SK-N-SH treated with all-trans-retinoic acid at 6 μM for 48 hours (cell line): Measurements from ENCODE around the gene CHI3L1.

Experiments
- ATAC-seq: fragments of 200-7000 bp; cut with Tn5 transposase; 3 replicates; pipeline ENCODE4 v1.9.1; 2020; ENCODE audit warnings: mild to moderate bottlenecking, moderate library complexity
- BACH2 ChIP-seq: fragments of 250-450 bp; sonication (Bioruptor Pico); IDR thresholded peaks from 2 replicates; pipeline ENCODE4 v1.9.0; 2021; ENCODE audit warnings: mild to moderate bottlenecking, borderline replicate concordance
- CSDC2 ChIP-seq: fragments of 250-450 bp; sonication (Bioruptor Pico); IDR thresholded peaks from 2 replicates; pipeline ENCODE4 v1.5.0; 2020; ENCODE audit warnings: mild to moderate bottlenecking, moderate library complexity
- CSRNP3 ChIP-seq: fragments of 250-450 bp; sonication (Bioruptor Pico); IDR thresholded peaks from 2 replicates; pipeline ENCODE4 v1.5.1; 2021; ENCODE audit warnings: mild to moderate bottlenecking, moderate library complexity
- ESRRG ChIP-seq: fragments of 250-450 bp; sonication (Bioruptor Pico); IDR thresholded peaks from 2 replicates; pipeline ENCODE4 v1.6.1; 2021; ENCODE audit warnings: mild to moderate bottlenecking
- GLIS3 ChIP-seq: fragments of 250-450 bp; sonication (Bioruptor Pico); IDR thresholded peaks from 2 replicates; pipeline ENCODE4 v1.5.0; 2020; ENCODE audit warnings: mild to moderate bottlenecking, moderate library complexity
- ISL1 ChIP-seq: fragments of 250-450 bp; sonication (Bioruptor Pico); IDR thresholded peaks from 2 replicates; pipeline ENCODE4 v2.1.2; 2022; ENCODE audit warnings: mild to moderate bottlenecking, moderate library complexity
- PATZ1 ChIP-seq: fragments of 250-450 bp; sonication (Bioruptor Pico); IDR thresholded peaks from 2 replicates; pipeline ENCODE4 v1.8.0; 2020; ENCODE audit warnings: mild to moderate bottlenecking, moderate library complexity, borderline replicate concordance
- POU6F1 ChIP-seq: fragments of 250-450 bp; sonication (Bioruptor Pico); IDR thresholded peaks from 2 replicates; pipeline ENCODE4 v1.8.0; 2021; ENCODE audit warnings: low read depth, mild to moderate bottlenecking, moderate library complexity, borderline replicate concordance
- PPARA ChIP-seq: fragments of 250-450 bp; sonication (Bioruptor Pico); IDR thresholded peaks from 2 replicates; pipeline ENCODE4 v1.5.0; 2020; ENCODE audit warnings: mild to moderate bottlenecking, borderline replicate concordance
- RARB ChIP-seq: fragments of 250-450 bp; sonication (Bioruptor Pico); IDR thresholded peaks from 2 replicates; pipeline ENCODE4 v1.8.0; 2021; ENCODE audit warnings: mild to moderate bottlenecking, moderate library complexity
- SNAI2 ChIP-seq: fragments of 250-450 bp; sonication (Bioruptor Pico); IDR thresholded peaks from 2 replicates; pipeline ENCODE4 v1.5.0; 2020; ENCODE audit warnings: mild to moderate bottlenecking, moderate library complexity
- TCF4 ChIP-seq: fragments of 250-450 bp; sonication (Bioruptor Pico); IDR thresholded peaks from 2 replicates; pipeline ENCODE4 v1.8.0; 2021; ENCODE audit warnings: mild to moderate bottlenecking, moderate library complexity, borderline replicate concordance
- TOX ChIP-seq: fragments of 250-450 bp; sonication (Bioruptor Pico); IDR thresholded peaks from 2 replicates; pipeline ENCODE4 v1.8.0; 2021; ENCODE audit warnings: mild to moderate bottlenecking, moderate library complexity, borderline replicate concordance
- ZC3H10 ChIP-seq: fragments of 250-450 bp; sonication (Bioruptor Pico); IDR thresholded peaks from 2 replicates; pipeline ENCODE4 v1.5.1; 2021; ENCODE audit warnings: mild to moderate bottlenecking, moderate library complexity
- ZFP3 ChIP-seq: fragments of 250-450 bp; sonication (Bioruptor Pico); IDR thresholded peaks from 2 replicates; pipeline ENCODE4 v1.5.0; 2020; ENCODE audit warnings: mild to moderate bottlenecking, moderate library complexity
- ZFP30 ChIP-seq: fragments of 450-650 bp; formaldehyde crosslinking; IDR thresholded peaks from 2 replicates; pipeline ENCODE4 v1.5.0; 2022; ENCODE audit warnings: mild to moderate bottlenecking, moderate library complexity
- ZNF565 ChIP-seq: fragments of 450-650 bp; formaldehyde crosslinking; conservative IDR thresholded peaks from 2 replicates; pipeline ENCODE4 v1.5.0; 2020; ENCODE audit warnings: low read depth, mild to moderate bottlenecking, moderate library complexity
- ZNF70 ChIP-seq: fragments of 450-650 bp; formaldehyde crosslinking; IDR thresholded peaks from 2 replicates; pipeline ENCODE4 v1.5.0; 2020; ENCODE audit warnings: mild to moderate bottlenecking, moderate library complexity
- ZNF8 ChIP-seq: fragments of 450-650 bp; formaldehyde crosslinking; IDR thresholded peaks from 2 replicates; pipeline ENCODE4 v1.5.0; 2020; ENCODE audit warnings: mild to moderate bottlenecking, moderate library complexity
- TF ChIP-seq, protein P1 (sequence below): fragments of 250-450 bp; sonication (Bioruptor Pico); IDR thresholded peaks from 2 replicates; pipeline ENCODE4 v1.5.0; 2020; ENCODE audit warnings: mild to moderate bottlenecking, moderate library complexity
- TF ChIP-seq, protein P2 (sequence below): fragments of 250-450 bp; sonication (Bioruptor Pico); IDR thresholded peaks from 2 replicates; pipeline ENCODE4 v1.5.1; 2020; ENCODE audit warnings: low read depth, mild to moderate bottlenecking, moderate library complexity

CHI3L1 gene

DNA sequence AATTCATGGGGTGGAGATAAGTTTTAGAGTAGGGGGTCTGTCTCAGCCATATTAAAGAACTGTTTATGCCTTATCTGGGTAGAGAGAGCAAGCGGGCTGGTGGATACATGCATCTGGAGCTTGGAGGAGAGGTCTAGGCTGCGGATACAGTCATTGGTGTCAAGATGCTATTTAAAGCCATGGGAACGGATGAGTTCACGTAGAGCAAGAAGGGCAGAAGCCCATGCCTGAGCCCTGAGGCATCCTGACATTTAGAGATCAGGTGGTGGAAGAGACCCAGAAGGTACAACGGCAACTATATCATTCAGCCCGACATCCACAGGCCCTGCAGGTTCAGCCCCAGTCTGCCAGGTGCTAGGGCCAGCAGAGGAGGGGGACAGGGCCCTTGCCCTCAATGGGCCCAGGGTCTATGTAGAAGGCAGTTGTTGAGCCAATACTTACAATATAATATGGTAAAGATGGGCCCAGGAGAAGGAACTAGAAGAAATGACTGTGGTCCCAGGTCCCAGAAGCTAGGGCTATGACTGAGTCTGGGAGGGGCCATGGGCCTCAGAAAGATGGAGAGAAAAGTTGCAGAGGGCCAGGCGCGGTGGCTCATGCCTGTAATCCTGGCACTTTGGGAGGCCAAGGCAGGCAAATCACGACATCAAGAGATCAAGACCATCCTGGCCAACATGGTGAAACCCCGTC, 15.2 kb upstream of the CHI3L1 start:
- ATAC-seq: no peak
- TF ChIP-seq ZC3H10 (CRISPR knock-in tag) (no peak), ZNF565 (no peak), CSRNP3 (CRISPR knock-in tag) (no peak), BACH2 (CRISPR knock-in tag) (no peak), SNAI2 (CRISPR knock-in tag) (no peak), GLIS3 (CRISPR knock-in tag) (no peak)
- TF ChIP-seq, all 23 proteins: peak for 0

DNA sequence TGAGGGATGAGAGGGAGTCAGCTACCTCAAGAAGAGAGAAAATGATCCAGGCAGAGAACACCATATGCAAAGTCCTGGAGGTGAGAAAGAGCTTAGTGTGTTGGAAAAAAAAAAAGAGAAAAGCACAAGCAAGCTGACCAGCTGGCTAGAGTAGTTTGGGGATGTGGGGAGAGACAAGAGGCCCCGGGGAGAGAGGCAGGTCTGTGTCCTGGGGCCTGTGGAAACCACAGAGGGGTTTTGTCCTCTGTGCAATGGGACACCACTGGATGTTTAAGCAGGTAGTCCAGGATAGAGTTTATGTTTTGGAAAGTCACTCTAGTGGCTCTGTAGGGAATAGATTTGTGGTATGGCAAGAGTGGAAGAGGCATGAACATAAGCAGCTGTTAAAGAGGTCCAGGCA, 14.4 kb upstream of the CHI3L1 start:
- TF ChIP-seq CSDC2 (CRISPR knock-in tag) (no peak), ZFP3 (CRISPR knock-in tag) (no peak), ESRRG (CRISPR knock-in tag) (no peak), GLIS3 (CRISPR knock-in tag) (no peak), ZNF565 (no peak), SNAI2 (CRISPR knock-in tag) (no peak), PATZ1 (no peak), TCF4 (CRISPR knock-in tag) (no peak), RARB (no peak), ZC3H10 (CRISPR knock-in tag) (no peak), TOX (CRISPR knock-in tag) (no peak), BACH2 (CRISPR knock-in tag) (no peak), ZNF70 (CRISPR knock-in tag) (no peak), ZFP30 (CRISPR knock-in tag) (no peak), ISL1 (CRISPR knock-in tag) (no peak)
- TF ChIP-seq, protein P1, sequence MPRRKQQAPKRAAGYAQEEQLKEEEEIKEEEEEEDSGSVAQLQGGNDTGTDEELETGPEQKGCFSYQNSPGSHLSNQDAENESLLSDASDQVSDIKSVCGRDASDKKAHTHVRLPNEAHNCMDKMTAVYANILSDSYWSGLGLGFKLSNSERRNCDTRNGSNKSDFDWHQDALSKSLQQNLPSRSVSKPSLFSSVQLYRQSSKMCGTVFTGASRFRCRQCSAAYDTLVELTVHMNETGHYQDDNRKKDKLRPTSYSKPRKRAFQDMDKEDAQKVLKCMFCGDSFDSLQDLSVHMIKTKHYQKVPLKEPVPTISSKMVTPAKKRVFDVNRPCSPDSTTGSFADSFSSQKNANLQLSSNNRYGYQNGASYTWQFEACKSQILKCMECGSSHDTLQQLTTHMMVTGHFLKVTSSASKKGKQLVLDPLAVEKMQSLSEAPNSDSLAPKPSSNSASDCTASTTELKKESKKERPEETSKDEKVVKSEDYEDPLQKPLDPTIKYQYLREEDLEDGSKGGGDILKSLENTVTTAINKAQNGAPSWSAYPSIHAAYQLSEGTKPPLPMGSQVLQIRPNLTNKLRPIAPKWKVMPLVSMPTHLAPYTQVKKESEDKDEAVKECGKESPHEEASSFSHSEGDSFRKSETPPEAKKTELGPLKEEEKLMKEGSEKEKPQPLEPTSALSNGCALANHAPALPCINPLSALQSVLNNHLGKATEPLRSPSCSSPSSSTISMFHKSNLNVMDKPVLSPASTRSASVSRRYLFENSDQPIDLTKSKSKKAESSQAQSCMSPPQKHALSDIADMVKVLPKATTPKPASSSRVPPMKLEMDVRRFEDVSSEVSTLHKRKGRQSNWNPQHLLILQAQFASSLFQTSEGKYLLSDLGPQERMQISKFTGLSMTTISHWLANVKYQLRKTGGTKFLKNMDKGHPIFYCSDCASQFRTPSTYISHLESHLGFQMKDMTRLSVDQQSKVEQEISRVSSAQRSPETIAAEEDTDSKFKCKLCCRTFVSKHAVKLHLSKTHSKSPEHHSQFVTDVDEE: no peak
- TF ChIP-seq, protein P2, sequence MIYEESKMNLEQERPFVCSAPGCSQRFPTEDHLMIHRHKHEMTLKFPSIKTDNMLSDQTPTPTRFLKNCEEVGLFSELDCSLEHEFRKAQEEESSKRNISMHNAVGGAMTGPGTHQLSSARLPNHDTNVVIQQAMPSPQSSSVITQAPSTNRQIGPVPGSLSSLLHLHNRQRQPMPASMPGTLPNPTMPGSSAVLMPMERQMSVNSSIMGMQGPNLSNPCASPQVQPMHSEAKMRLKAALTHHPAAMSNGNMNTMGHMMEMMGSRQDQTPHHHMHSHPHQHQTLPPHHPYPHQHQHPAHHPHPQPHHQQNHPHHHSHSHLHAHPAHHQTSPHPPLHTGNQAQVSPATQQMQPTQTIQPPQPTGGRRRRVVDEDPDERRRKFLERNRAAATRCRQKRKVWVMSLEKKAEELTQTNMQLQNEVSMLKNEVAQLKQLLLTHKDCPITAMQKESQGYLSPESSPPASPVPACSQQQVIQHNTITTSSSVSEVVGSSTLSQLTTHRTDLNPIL (CRISPR knock-in tag): no peak
- no peak for ATAC-seq

GRCh38 chr1:203199816-203200571, 13.5 kb upstream of the CHI3L1 start:
- no peak for ATAC-seq
- no peak for TF ChIP-seq TOX (CRISPR knock-in tag)
- TF ChIP-seq PPARA (CRISPR knock-in tag): no peak
- TF ChIP-seq PATZ1: no peak
- TF ChIP-seq SNAI2 (CRISPR knock-in tag): no peak
- no peak for TF ChIP-seq CSRNP3 (CRISPR knock-in tag)
- TF ChIP-seq ZFP30 (CRISPR knock-in tag): no peak
- TF ChIP-seq POU6F1 (CRISPR knock-in tag): no peak
- no peak for TF ChIP-seq ZNF565
- no peak for TF ChIP-seq ZNF8 (CRISPR knock-in tag)
